GM19240 (cell line): ENCODE measurements around the gene SUSD1.
A peak's percentile ranks its signal among the peaks of the same experiment; 100 is the strongest.
"Not testable (repeated sequence)": the region's sequence is repeated elsewhere in the genome, so short reads cannot be mapped to it uniquely, and the experiment has no call there.

Experiments used
- DNase-seq: peaks from one replicate; pipeline ENCODE4 v3.0.0; 2011; ENCODE audit warnings: low spot score; ENCODE audit not compliant: insufficient read length

Gene SUSD1

GRCh38 chr9:112174965-112175795 is at the start of gene SUSD1:
TSS of gene SUSD1 (minus strand) at chr9:112175297. CDS start at chr9:112175235, 62 bp downstream.
- DNase-seq, result no peak

DNA sequence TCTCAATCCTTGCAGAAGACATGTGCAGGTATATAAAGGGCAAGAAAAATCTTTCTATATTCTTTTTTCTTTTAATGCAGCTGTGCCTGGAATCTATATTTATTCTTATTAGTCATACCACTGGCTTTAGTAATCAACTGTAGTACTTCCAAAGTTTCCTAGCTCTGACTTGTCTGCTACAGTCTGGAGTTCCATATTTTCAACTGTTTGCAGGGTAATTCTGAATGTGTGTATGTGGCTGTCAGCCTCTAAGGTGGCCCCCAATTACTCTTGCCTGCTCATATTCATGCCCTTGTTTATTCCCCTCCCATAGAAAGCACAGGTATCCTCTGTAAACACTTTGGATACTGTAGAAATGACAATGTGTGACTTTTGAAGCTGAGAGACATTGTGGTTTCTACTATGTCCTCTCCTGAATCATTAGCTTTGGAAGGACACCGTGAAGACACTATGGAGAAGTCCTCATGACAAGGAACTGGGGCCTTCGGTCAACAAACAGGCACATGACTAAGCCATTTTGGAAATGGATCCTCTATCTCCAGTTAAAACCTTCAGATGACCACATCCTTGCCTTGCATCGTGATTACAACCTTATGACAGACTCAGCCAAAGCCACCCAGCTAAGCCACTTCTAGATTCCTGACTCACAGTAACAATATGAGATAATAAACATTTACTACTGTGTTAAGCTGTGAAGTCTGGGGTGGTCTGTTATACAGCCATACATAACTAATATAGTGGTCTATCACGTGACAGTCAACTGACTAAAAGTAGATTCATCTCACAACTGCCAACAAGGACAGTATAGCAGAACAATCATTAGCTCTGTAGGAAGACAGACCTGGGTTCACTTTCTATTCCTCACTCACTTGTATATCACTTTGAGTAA is 49.5 kb upstream of the SUSD1 start:
- no peak for DNase-seq

DNA sequence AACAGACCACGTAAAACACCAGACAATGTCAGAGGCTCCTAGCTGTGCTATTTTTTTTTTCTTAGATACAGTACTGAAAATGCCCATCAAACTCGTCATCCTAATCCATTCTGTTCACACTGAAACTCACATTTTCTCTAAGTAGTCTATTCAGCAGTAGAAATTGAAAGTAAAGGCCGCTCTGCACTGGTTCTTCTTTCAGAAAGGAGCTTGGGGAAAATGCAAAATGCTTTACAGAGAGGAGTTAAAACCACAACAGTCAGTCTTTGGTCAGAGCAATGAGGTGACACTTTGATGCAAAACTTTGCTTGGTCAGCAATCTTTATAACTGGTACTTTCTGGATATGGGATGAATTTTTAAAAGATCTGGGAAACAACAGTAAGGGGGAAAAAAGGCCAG is 43.8 kb upstream of the SUSD1 start:
- DNase-seq, result peak; percentile 38

DNA sequence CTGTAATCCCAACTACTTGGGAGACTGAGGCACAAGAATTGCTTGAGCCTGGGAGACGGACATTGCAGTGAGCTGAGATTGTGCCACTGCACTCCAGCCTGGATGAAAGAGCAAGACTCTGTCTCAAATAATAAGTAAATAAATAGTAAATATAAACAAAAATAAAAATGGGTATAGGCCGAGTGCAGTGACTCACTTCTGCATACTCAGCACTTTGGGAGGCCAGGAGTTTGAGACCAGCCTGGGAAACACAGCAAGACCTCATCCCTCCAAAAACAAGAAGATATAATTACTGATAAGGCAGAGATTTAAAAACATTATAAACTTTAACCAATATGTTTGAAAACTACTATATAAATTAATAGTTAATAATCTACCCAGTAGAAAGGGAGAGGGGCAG is 37.8 kb upstream of the SUSD1 start:
- DNase-seq, result no peak

GRCh38 chr9:112207451-112207850 is 32.4 kb upstream of the SUSD1 start:
- no peak for DNase-seq

DNA sequence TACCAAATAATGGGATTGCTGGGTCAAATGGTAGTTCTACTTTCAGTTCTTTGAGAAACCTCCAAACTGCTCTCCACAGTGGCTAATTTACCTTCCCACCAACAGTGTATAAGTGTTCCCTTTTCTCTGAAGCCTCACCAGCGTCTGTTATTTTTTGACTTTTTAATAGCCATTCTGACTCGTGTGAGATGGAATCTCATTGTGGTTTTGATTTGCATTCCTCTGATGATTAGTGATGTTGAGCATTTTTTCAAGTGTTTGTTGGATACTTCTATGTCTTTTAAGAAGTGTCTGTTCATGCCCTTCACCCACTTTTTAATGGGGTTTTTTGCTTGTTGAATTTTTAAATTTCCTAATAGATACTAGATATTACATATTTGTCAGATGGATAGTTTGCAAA is 28.4 kb upstream of the SUSD1 start:
- DNase-seq, result no peak

GRCh38 chr9:112200711-112201110 is 25.6 kb upstream of the SUSD1 start:
- DNase-seq, result no peak

- no peak for DNase-seq
Measured at GRCh38 chr9:112198646-112199045, 23.5 kb upstream of the SUSD1 start.

GRCh38 chr9:112194969-112195431 is 19.9 kb upstream of the SUSD1 start:
- DNase-seq, result no peak

GRCh38 chr9:112193572-112194288 is 18.6 kb upstream of the SUSD1 start:
- DNase-seq, result no peak

- not testable (repeated sequence) for DNase-seq
Measured at GRCh38 chr9:112190320-112190719, 15.2 kb upstream of the SUSD1 start.

GRCh38 chr9:112188884-112189283 is 13.8 kb upstream of the SUSD1 start:
- DNase-seq, result no peak

- DNase-seq, result no peak
Measured at GRCh38 chr9:112187404-112187803, 12.3 kb upstream of the SUSD1 start.

GRCh38 chr9:112186695-112187094 is 11.6 kb upstream of the SUSD1 start:
- no peak for DNase-seq

GRCh38 chr9:112184946-112185345 is 9.8 kb upstream of the SUSD1 start:
- no peak for DNase-seq

- DNase-seq, result no peak
Measured at GRCh38 chr9:112184221-112184620, 9.1 kb upstream of the SUSD1 start.

DNA sequence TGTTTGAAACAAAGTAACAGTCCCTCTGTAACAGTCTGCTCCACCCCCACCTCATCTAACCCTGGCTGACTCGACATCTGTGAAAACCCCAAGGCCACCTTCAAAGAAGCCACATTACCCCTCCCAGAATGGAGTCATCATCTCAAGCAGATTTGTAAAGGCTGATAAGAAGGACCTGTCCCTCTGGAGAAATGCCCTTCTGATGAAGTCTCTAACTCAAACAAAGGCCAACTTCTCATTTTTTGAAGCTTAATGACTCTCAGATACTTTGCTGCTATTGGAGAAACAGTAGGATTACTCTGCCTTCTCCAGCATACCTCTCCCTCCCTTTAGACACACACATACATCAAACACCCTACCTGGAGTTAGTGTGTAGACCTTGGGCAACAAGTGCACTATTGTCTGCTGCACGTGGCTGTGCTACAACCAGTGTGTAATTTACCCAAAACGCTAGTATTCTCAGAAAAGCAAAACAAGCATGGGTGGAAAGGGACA is 5.3 kb upstream of the SUSD1 start:
- no peak for DNase-seq

DNA sequence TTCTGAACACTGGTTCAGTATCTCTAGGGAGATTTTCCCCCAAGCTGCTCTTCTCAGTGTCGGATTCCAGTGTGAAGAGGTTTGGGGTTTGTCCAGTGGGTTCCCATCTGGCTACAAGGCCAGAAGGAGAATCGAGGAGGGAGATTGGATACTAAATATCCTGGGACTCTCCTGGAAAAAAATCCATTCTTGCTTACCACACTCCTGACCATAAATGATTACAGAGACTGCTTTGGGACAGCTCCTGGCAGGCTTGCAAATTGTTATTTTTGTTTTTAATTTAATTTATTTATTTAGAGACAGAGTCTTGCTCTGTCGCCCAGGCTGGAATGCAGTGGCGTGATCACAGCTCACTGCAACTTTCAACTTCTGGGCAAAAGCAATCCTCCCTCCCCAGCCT is 4.7 kb upstream of the SUSD1 start:
- no peak for DNase-seq

GRCh38 chr9:112176524-112176923 is 1.4 kb upstream of the SUSD1 start:
- no peak for DNase-seq

DNA sequence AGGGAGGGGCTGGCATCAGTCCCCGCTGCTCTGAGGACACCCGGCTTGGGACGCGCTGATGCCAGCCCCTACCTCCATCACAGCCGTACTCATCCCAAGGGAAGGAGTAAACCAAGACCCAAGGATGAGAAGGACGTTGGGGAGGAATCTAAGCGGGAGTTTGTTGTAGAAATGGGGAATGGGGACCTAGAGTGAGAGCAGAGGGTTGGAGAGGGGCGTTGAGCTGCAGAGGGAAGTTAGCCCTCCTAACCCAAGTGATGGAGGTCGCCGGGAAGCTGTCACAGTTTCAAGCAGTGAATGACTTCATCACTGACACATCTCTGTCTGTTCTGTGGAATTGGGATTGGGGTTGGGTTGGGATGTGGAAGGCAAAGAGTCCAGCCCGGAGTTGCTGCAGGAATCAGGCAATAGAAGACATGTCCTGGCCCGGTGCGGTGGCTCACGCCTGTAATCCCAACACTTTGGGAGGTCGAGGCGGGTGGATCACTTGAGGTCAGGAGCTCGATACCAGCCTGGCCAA is 759 bp upstream of the SUSD1 start:
- no peak for DNase-seq
